ACC112 (cell line): Measurements from ENCODE around the gene TIMM17B.
A peak's percentile ranks its signal among the peaks of the same experiment; 100 is the strongest.

Experiments
- H2AFZ ChIP-seq: fragments of 200-600 bp; sonication (generic); one replicate; pipeline ENCODE4 v1.6.0; 2017; ENCODE audit warnings: antibody characterized with exemption, low read length; ENCODE audit not compliant: unreplicated experiment
- H3K27ac ChIP-seq: fragments of 200-600 bp; sonication (generic); 2 replicates; pipeline ENCODE4 v1.5.1; 2014; ENCODE audit warnings: low read depth, mild to moderate bottlenecking, antibody characterized with exemption, low read length, moderate library complexity
- H3K27me3 ChIP-seq: fragments of 200-600 bp; sonication (generic); 2 replicates; pipeline ENCODE4 v1.6.1; 2014; ENCODE audit warnings: mild to moderate bottlenecking, antibody characterized with exemption, low read length, moderate library complexity, mixed read lengths; ENCODE audit not compliant: insufficient read depth
- H3K36me3 ChIP-seq: fragments of 200-600 bp; sonication (generic); 2 replicates; pipeline ENCODE4 v1.6.1; 2016; ENCODE audit warnings: mild to moderate bottlenecking, antibody characterized with exemption, low read length, moderate library complexity, mixed read lengths; ENCODE audit not compliant: insufficient read depth
- H3K4me1 ChIP-seq: fragments of 200-600 bp; sonication (generic); one replicate; pipeline ENCODE4 v1.6.1; 2016; ENCODE audit warnings: low read length, mixed read lengths; ENCODE audit not compliant: insufficient read depth, unreplicated experiment, control insufficient read depth
- H3K4me3 ChIP-seq: fragments of 200-600 bp; sonication (generic); 2 replicates; pipeline ENCODE4 v1.5.1; 2014; ENCODE audit warnings: mild to moderate bottlenecking, low read depth, low read length
- H3K79me2 ChIP-seq: fragments of 200-600 bp; sonication (generic); one replicate; pipeline ENCODE4 v1.6.0; 2016; ENCODE audit warnings: low read length; ENCODE audit not compliant: control insufficient read depth, unreplicated experiment, insufficient read depth

The TIMM17B gene

GRCh38 chrX:48918301-48918642 lies 20.7 kb upstream of the TIMM17B start:
- Histone ChIP-seq H3K4me1 (peaks cover 10% of the 10 kb centered on the region), H3K27ac (no peak overlapping the region), H3K36me3 (no peaks in the 10 kb centered on the region), H3K27me3 (no peaks in the 10 kb centered on the region), H3K79me2 (no peaks in the 10 kb centered on the region), H3K4me3 (peak overlapping the region; percentile 87), H2AFZ (no peak overlapping the region)

GRCh38 chrX:48917139-48918001 lies 19.8 kb upstream of the TIMM17B start:
- no peak overlapping the region for H2AFZ ChIP-seq
- peaks cover 10% of the 10 kb centered on the region for H3K4me1 ChIP-seq
- peak overlapping the region; percentile 87 for H3K4me3 ChIP-seq
- no peaks in the 10 kb centered on the region for H3K36me3 ChIP-seq
- H3K27me3 ChIP-seq: no peaks in the 10 kb centered on the region
- no peaks in the 10 kb centered on the region for H3K79me2 ChIP-seq
- no peak overlapping the region for H3K27ac ChIP-seq

GRCh38 chrX:48914593-48915493 lies 17.3 kb upstream of the TIMM17B start:
- no peak overlapping the region for H2AFZ ChIP-seq
- no peaks in the 10 kb centered on the region for H3K36me3 ChIP-seq
- H3K4me1 ChIP-seq: peaks cover 7% of the 10 kb centered on the region
- H3K27me3 ChIP-seq: no peaks in the 10 kb centered on the region
- H3K27ac ChIP-seq: no peak overlapping the region
- H3K4me3 ChIP-seq: no peak overlapping the region
- peaks cover 16% of the 10 kb centered on the region for H3K79me2 ChIP-seq

- no peaks in the 10 kb centered on the region for H3K4me1 ChIP-seq
- H3K4me3 ChIP-seq: no peak overlapping the region
- H3K79me2 ChIP-seq: peaks cover 25% of the 10 kb centered on the region
- H2AFZ ChIP-seq: no peak overlapping the region
- no peaks in the 10 kb centered on the region for H3K27me3 ChIP-seq
- no peak overlapping the region for H3K27ac ChIP-seq
- no peaks in the 10 kb centered on the region for H3K36me3 ChIP-seq
Observed at GRCh38 chrX:48913605-48914366, 16.2 kb upstream of the TIMM17B start.

GRCh38 chrX:48911412-48912182 lies 14.0 kb upstream of the TIMM17B start, which contains the start of gene SLC35A2:
TSS of gene SLC35A2 (minus strand) at chrX:48911646. CDS start at chrX:48911636, 10 bp downstream.
- peak within 1 kb of the TSS; percentile 85 for H3K4me3 ChIP-seq
- no peaks in the 10 kb centered on the region for H3K27me3 ChIP-seq
- H2AFZ ChIP-seq: peak within 1 kb of the TSS; percentile 67
- H3K27ac ChIP-seq: peak within 1 kb of the TSS; percentile 52
- H3K79me2 ChIP-seq: peaks cover 28% of the 10 kb centered on the region
- no peaks in the 10 kb centered on the region for H3K36me3 ChIP-seq
- no peaks in the 10 kb centered on the region for H3K4me1 ChIP-seq

- Histone ChIP-seq H3K27ac (peak overlapping the region; percentile 52; the same call in 1 of the 2 replicates), H3K36me3 (no peaks in the 10 kb centered on the region), H3K4me1 (no peaks in the 10 kb centered on the region), H2AFZ (peak overlapping the region; percentile 67), H3K79me2 (peaks cover 28% of the 10 kb centered on the region), H3K27me3 (no peaks in the 10 kb centered on the region), H3K4me3 (peak overlapping the region; percentile 85)
Observed at GRCh38 chrX:48910926-48911411, 13.4 kb upstream of the TIMM17B start.

- H3K4me3 ChIP-seq: peak overlapping the region; percentile 85; the same call in 1 of the 2 replicates
- H3K79me2 ChIP-seq: peaks cover 28% of the 10 kb centered on the region
- H2AFZ ChIP-seq: no peak overlapping the region
- no peaks in the 10 kb centered on the region for H3K36me3 ChIP-seq
- H3K27me3 ChIP-seq: no peaks in the 10 kb centered on the region
- no peaks in the 10 kb centered on the region for H3K4me1 ChIP-seq
- no peak overlapping the region for H3K27ac ChIP-seq
Observed at GRCh38 chrX:48909703-48910294, 12.2 kb upstream of the TIMM17B start.

- no peak overlapping the region for H2AFZ ChIP-seq
- no peaks in the 10 kb centered on the region for H3K27me3 ChIP-seq
- no peaks in the 10 kb centered on the region for H3K36me3 ChIP-seq
- H3K79me2 ChIP-seq: peaks cover 28% of the 10 kb centered on the region
- H3K4me1 ChIP-seq: no peaks in the 10 kb centered on the region
- no peak overlapping the region for H3K27ac ChIP-seq
- H3K4me3 ChIP-seq: no peak overlapping the region
Observed at GRCh38 chrX:48908600-48908999, 11.0 kb upstream of the TIMM17B start.

- no peaks in the 10 kb centered on the region for H3K36me3 ChIP-seq
- no peak overlapping the region for H3K4me3 ChIP-seq
- H3K27ac ChIP-seq: no peak overlapping the region
- H3K27me3 ChIP-seq: no peaks in the 10 kb centered on the region
- H3K79me2 ChIP-seq: peaks cover 22% of the 10 kb centered on the region
- no peaks in the 10 kb centered on the region for H3K4me1 ChIP-seq
- no peak overlapping the region for H2AFZ ChIP-seq
Observed at GRCh38 chrX:48905090-48905790, 7.7 kb upstream of the TIMM17B start.
